Ovary (tissue), 9 donors: ENCODE data around the gene ITSN2. TPM values are rescaled to one million over a fixed set of nuclear protein-coding genes. Genes with fewer than 3 reads are reported as not detected.

Source experiments
- DNase-seq, 5 donors: peaks; one replicate each; pipeline ENCODE4 v3.0.0-alpha.2; 2019 to 2020
- H3K27ac ChIP-seq, 2 donors: fragments of 200-600 bp; one replicate each; pipeline versions ENCODE4 v1.5.1 to v1.8.0; 2019 to 2022
- H3K27me3 ChIP-seq: fragments of 200-600 bp; one replicate; pipeline ENCODE4 v1.8.0; 2022
- H3K36me3 ChIP-seq: fragments of 200-600 bp; sonication (generic); one replicate; pipeline ENCODE4 v1.5.1; 2019
- H3K4me1 ChIP-seq: one replicate; pipeline ENCODE4 v1.8.1; 2013; ENCODE audit warnings: mild to moderate bottlenecking, moderate library complexity; ENCODE audit not compliant: insufficient read depth
- H3K4me3 ChIP-seq: fragments of 200-600 bp; sonication (generic); one replicate; pipeline ENCODE4 v1.5.1; 2017
- H3K9me3 ChIP-seq, 2 donors: fragments of 200-600 bp in 1 of 2; sonication (generic) in 1 of 2; one replicate each; pipeline versions ENCODE4 v1.5.1 to v1.8.1; 2013 to 2019; ENCODE audit warnings: mild to moderate bottlenecking in 1 of 2, moderate library complexity in 1 of 2
- CTCF ChIP-seq, 3 donors: fragments of 450-650 bp in 2 of 3; fragments of 200-600 bp in 1 of 3; IDR thresholded peaks; one replicate each; pipeline versions ENCODE4 v1.5.1 to v1.8.0; 2016 to 2022; ENCODE audit warnings: antibody characterized with exemption in 3 of 3, mild to moderate bottlenecking in 1 of 3
- EP300 ChIP-seq: sonication (generic); formaldehyde crosslinking; IDR thresholded peaks from one replicate; pipeline ENCODE4 v1.6.1; 2017; ENCODE audit warnings: antibody characterized with exemption
- POLR2A ChIP-seq: fragments of 450-650 bp; IDR thresholded peaks from one replicate; pipeline ENCODE4 v1.6.1; 2017; ENCODE audit warnings: antibody characterized with exemption, mild to moderate bottlenecking, moderate library complexity
- WGBS, 3 donors: extraction: QIAGEN DNeasy Blood & Tissue Kit in 1 of 3; methylation state at CpG; one replicate each; pipeline versions ENCODE4 v1.1.5 to v1.1.7; 2013 to 2017; 5-methylcytosine and 5-hydroxymethylcytosine counted together
- intact Hi-C, 4 donors: fragments of 100-400 bp; cut with DNase I; formaldehyde crosslinking; loops; one replicate each; pipeline versions ENCODE4 v1.11.0 to v1.15.1; 2022 to 2023
- polyA plus RNA-seq, 2 donors: library from polyadenylated mRNA; stranded (reverse); fragments of 200-250 nt in 1 of 2; fragments of 350-450 nt in 1 of 2; fragmentation: Illumina TruSeq in 1 of 2; extraction: RNeasy Lipid Tissue Mini Kit (QIAGEN cat#74804) in 1 of 2; gene quantifications; one replicate each; pipeline ENCODE4 v1.2.3, GENCODE V29; 2013 to 2014
- total RNA-seq, 7 donors: library from RNA; depleted of rRNA in 2 of 7; stranded (reverse); fragments of >200 nt in 2 of 7; fragmentation: NEBNext Ultra II Directional in 3 of 7; extraction: Animal tissue kit (Norgen Biotek cat#: 25700) in 3 of 7; gene quantifications; one replicate each; pipeline versions ENCODE4 v1.1.0 to v1.2.4, GENCODE V29; 2016 to 2023
- donor health status: DM: no; HTN: no; CAD: no; lungs with moderate emphysema.
- donor health status: DM: no; HTN: no; CAD: no.
- donor health status: Bipolar disorder and iron deficiency.
- donor health status: DM: yes; HTN: yes; CAD: no.
- donor health status: DM: no; HTN: no; CAD: no.
- donor health status: DM: yes; HTN: yes; CAD: no.

Gene ITSN2
- total and polyA plus RNA-seq, 9 donors: 17.8 to 44.4 (median 38.5) TPM

GRCh38 chr2:24313744-24314632 lies 46.3 kb downstream of the ITSN2 start:
- H3K27me3 ChIP-seq: no peaks in the 10 kb centered on the region
- DNase-seq: no peak
- WGBS, 3 donors: 91 to 97% (median 91%) methylated on average over 5 of the region's 5 CpGs
- H3K4me1 ChIP-seq: peaks cover 5% of the 10 kb centered on the region
- TF ChIP-seq CTCF (IDR thresholded peaks at IDR 0.05) (no peak), EP300 (no peak), POLR2A (no peak)
- H3K36me3 ChIP-seq: no peaks in the 10 kb centered on the region
- H3K4me3 ChIP-seq: no peak overlapping the region
- H3K9me3 ChIP-seq: no peaks in the 10 kb centered on the region
- intact Hi-C loops: no loop called here
- H3K27ac ChIP-seq: no peak overlapping the region

DNA sequence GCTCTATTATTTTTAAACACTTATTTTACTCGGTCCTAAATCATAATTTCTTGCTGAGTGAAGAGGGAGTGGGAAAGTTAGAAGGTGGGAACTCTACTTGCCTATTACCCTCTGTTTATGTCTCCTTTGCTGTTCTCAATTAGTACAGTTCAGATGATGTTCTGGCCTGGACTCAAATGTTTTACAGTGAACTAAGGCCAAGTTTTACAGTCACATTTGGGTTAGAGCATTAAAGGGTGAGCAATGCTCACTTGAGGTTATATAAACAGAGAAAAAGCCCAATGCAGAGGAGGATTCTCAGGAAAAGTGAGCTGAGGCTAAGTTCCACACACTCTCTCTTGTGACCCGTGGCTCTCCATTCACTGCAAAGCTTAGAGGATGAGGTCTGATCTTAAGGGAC lies 52.4 kb downstream of the ITSN2 start:
- H3K36me3 ChIP-seq: no peaks in the 10 kb centered on the region

DNA sequence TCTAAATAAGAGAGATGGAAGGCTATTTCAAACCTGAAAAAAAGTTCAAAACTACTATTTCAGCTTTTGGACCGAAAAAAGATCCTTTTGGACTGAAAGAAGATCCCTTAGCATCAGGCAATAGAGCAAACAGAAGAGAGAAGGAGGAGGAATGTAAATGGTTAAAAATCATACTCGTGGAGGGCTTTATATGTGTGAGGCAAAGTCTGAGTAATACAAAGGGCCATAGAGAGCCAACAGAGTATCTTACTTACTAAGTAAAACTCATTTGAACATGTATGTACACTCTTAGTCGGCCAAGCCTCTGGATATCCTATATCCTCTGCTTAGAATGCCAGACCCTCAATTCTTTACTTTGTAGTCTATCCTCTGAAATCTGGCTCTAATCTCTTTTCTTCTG lies 55.7 kb downstream of the ITSN2 start:
- H3K9me3 ChIP-seq: no peaks in the 10 kb centered on the region
- intact Hi-C loops: no loop called here
- no peak overlapping the region for H3K4me3 ChIP-seq
- no peaks in the 10 kb centered on the region for H3K36me3 ChIP-seq
- H3K27ac ChIP-seq: peak overlapping the region; percentile 10 to 79
- 22 to 31% (median 27%) methylated on average over 3 of the region's 3 CpGs for WGBS, 3 donors
- H3K27me3 ChIP-seq: no peaks in the 10 kb centered on the region
- no peak for TF ChIP-seq POLR2A
- TF ChIP-seq EP300: no peak
- no peak for TF ChIP-seq CTCF (IDR thresholded peaks at IDR 0.05)
- H3K4me1 ChIP-seq: peaks cover 4% of the 10 kb centered on the region
- no peak for DNase-seq

More for the DNA sequence above, 52.4 kb downstream of the ITSN2 start:
- Histone ChIP-seq H3K4me3 (no peak overlapping the region), H3K27ac (no peak overlapping the region), H3K4me1 (peaks cover 4% of the 10 kb centered on the region), H3K9me3 (no peaks in the 10 kb centered on the region), H3K27me3 (no peaks in the 10 kb centered on the region)
- DNase-seq: no peak
- no peak for TF ChIP-seq POLR2A
- TF ChIP-seq EP300: no peak
- TF ChIP-seq CTCF (IDR thresholded peaks at IDR 0.05): no peak
- intact Hi-C loops: no loop called here
- WGBS, 3 donors: 70 to 82% (median 77%) methylated on average over 2 of the region's 2 CpGs

- 0 to 8% (median 6%) methylated on average over 4 of the region's 4 CpGs for WGBS, 3 donors
- Histone ChIP-seq H3K4me3 (no peak overlapping the region), H3K27me3 (no peaks in the 10 kb centered on the region), H3K27ac (peak overlapping the region in 1 of 2 donors; percentile 79), H3K4me1 (peaks cover 4% of the 10 kb centered on the region), H3K9me3 (no peaks in the 10 kb centered on the region), H3K36me3 (no peaks in the 10 kb centered on the region)
- TF ChIP-seq POLR2A (no peak), CTCF (IDR thresholded peaks at IDR 0.05) (no peak), EP300 (no peak)
- intact Hi-C loops: no loop called here
- peak; percentile 73 to 88 (median 82) for DNase-seq
Measured at GRCh38 chr2:24304098-24304497, 56.2 kb downstream of the ITSN2 start.
